Loucy (cell line): ENCODE results near the gene SNX13.

Experiments used
- EZH2phosphoT487 ChIP-seq: fragments of 200-600 bp; IDR thresholded peaks from 2 replicates; pipeline ENCODE4 v1.6.1; 2018; ENCODE audit warnings: antibody characterized with exemption, mild to moderate bottlenecking, moderate library complexity, borderline replicate concordance
- TF ChIP-seq, protein P1 (sequence below): fragments of 200-600 bp; sonication (generic); conservative IDR thresholded peaks from 2 replicates; pipeline ENCODE4 v1.5.1; 2014; ENCODE audit warnings: mild to moderate bottlenecking, antibody characterized with exemption, low read length

DNA sequence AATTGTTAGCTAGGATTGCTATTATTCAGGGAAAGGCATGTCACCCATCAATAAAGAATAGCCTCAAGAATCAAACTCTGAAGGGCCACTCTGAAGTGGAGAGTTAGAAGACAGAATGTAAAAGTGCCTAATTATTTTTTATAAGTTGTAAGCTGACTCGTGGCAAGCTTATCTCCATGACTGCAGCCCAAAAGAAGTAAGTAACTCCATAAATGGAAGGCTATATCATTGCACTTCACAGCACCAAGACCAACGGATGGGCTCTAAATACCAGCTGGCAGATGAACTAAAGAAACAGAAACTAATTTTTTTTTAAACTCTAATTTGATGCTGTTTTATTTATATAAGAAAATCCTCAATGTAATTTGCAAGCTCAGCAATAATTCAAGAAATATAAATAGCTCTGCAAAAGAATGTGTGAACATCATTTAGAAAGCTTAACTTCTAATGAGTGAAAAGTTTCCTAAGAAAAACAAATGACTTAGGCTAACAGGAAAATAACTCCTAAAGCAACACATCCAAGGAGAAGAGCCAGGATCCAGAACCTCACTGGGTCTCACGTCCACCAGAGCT lies 165.5 kb downstream of the SNX13 start:
- TF ChIP-seq, protein P1, sequence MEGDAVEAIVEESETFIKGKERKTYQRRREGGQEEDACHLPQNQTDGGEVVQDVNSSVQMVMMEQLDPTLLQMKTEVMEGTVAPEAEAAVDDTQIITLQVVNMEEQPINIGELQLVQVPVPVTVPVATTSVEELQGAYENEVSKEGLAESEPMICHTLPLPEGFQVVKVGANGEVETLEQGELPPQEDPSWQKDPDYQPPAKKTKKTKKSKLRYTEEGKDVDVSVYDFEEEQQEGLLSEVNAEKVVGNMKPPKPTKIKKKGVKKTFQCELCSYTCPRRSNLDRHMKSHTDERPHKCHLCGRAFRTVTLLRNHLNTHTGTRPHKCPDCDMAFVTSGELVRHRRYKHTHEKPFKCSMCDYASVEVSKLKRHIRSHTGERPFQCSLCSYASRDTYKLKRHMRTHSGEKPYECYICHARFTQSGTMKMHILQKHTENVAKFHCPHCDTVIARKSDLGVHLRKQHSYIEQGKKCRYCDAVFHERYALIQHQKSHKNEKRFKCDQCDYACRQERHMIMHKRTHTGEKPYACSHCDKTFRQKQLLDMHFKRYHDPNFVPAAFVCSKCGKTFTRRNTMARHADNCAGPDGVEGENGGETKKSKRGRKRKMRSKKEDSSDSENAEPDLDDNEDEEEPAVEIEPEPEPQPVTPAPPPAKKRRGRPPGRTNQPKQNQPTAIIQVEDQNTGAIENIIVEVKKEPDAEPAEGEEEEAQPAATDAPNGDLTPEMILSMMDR: no peak
- no peak for TF ChIP-seq EZH2phosphoT487
